Measurements from ENCODE around the gene CTBP1. TPM values are rescaled to one million over a fixed set of nuclear protein-coding genes. Genes with fewer than 3 reads are reported as not detected.

Gene CTBP1
- total and polyA plus RNA-seq, 2 of the 8 experiments (the other 6 are each of a cell fraction or from before 2014, with no cell fraction given) = 128 to 185 TPM

- no peak for TF ChIP-seq SP2 (IDR thresholded peaks at IDR 0.05; ENCODE audit: low read length)
- no peak for TF ChIP-seq NRF1 (IDR thresholded peaks at IDR 0.05; ENCODE audit: low read depth, low read length)
Measured at GRCh38 chr4:1164444-1164843, 84.5 kb downstream of the CTBP1 start (continued).
